Measurements from ENCODE around the gene BMP15.

BMP15 gene

GRCh38 chrX:50910685-50911176 lies at the start of gene BMP15:
Gene BMP15, plus strand, starts transcription at chrX:50910735. Its CDS starts 49 bp downstream, at chrX:50910784.
- no peak for DNase-seq

- DNase-seq = no peak
These were observed 47.1 kb upstream of the BMP15 start for GRCh38 chrX:50863471-50863870.

- DNase-seq = no peak
These were observed 45.2 kb upstream of the BMP15 start for GRCh38 chrX:50865311-50865710.

- DNase-seq = no peak
These were observed 38.5 kb upstream of the BMP15 start for GRCh38 chrX:50871922-50872453.

DNA sequence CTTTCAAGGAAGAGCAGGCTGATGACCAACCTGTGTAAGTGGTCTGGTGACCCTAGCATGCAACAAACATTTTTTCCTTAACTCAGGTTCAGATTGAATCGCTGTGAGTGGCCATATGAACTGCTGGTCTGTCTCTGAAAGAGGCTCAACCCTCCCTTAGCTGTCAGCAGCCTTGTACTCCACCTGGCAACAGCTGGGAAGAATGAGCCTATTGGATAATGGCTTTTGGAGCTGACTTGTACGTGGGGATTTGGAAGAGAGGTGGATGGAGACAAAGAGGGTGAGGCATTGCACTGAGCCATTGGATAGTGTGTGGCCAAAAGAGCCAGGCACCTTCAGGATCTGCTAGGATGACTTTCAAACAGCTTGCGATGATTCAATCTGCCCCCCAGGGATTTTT lies 35.7 kb upstream of the BMP15 start:
- DNase-seq = no peak

DNA sequence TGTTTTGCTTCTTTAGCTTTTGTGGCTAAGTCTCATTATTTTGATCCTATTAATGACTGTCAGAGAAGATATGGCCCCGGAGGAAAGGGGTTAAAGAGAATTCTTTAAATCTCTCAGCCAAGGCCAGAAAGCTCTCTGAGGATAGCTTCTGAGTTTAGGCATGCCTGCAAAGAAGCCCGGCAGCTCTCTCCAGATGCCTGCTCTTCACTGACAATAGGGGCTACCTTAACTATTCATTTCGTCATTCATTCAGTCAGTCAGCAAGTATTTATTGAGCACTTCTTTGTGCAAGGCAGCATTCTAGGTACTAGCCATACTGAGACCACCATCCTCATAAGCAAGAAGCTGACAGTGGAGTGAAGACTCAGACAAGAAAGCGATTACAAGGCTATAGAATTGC lies 34.0 kb upstream of the BMP15 start:
- DNase-seq = no peak

DNA sequence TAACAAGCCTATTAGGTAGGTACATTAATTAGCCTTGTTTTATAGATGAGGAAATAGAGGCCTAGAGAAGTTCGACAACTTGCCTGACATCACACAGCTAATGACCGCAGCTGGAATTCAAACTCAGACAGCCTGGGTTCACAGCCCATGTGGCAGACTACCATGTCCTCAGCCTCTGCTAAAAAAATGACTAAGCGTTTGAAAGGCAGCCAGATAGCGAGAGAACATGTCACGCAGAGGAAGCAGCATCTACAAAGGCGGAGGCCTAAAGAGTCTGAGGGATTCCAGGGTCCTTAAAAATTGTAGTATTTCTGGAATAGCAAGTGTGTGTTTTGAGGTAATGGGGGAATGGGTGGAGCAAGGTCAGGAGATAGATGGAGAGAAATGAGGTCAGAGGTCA lies 33.2 kb upstream of the BMP15 start:
- no peak for DNase-seq

DNA sequence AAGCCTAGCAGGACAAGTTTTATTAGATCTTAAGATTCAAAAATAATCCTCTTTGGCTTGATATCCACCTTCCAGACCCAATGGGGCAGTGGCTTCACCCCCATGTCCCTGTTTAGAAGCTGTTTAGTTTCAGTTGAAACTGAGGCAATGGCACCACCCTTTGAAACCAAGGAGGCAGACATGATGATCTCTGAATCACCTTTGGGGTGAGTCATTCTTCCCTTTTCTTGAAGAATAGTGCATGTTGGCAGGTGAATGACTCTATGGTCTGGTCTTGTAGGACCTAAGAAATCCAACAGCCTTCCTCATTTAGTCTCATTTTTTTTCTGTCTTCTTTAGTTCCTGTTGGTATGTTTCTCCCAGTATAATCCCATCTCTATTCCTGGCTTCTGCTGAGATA lies 29.5 kb upstream of the BMP15 start:
- no peak for DNase-seq

GRCh38 chrX:50888884-50889283 lies 21.7 kb upstream of the BMP15 start:
- no peak for DNase-seq

- DNase-seq = no peak
These were observed 21.0 kb upstream of the BMP15 start for GRCh38 chrX:50889582-50889981.

- DNase-seq = no peak
These were observed 17.5 kb upstream of the BMP15 start for GRCh38 chrX:50893047-50893446.

DNA sequence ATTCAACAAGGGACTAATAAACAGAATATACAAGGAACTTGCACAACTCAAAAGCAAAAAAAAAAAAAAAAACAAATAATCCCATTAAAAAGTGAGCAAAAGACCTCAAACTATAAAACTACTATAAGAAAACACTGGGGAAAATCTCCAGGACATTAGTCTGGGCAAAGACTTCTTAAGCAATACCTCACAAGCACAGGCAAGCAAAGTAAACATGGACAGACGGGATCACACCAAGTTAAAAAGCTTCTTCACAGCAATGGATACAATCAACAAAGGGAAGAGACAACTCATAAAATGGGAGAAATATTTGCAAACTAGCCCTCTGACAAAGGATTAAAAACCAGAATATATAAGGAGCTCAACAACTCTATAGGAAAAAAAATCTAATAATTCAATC lies 17.1 kb upstream of the BMP15 start:
- no peak for DNase-seq

- DNase-seq = no peak
These were observed 5.2 kb upstream of the BMP15 start for GRCh38 chrX:50905334-50905733.

GRCh38 chrX:50913520-50913919 lies 3.0 kb downstream of the BMP15 start:
- DNase-seq = no peak

GRCh38 chrX:50920132-50920531 lies 9.6 kb downstream of the BMP15 start:
- DNase-seq = no peak

GRCh38 chrX:50927127-50927526 lies 16.6 kb downstream of the BMP15 start:
- DNase-seq = no peak

DNA sequence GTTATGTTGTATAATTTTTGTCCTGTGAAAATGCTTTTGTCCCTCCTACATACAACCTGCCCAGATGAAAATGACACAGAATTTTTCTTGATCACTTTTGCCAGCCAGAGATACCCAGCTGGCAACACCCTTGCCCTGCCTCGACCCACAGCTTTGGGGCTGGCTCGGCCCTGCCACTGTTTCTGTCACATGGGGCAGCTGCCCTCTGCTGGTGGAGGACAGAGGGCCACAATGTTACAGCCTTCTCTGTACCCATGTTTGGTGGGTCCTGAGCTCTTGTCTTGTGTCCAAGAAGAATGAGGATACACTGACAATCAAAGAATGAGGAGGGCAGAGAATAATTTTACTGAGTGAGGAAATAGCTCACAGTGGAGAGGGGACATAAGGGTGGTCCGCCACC lies 31.1 kb downstream of the BMP15 start:
- DNase-seq = no peak

DNA sequence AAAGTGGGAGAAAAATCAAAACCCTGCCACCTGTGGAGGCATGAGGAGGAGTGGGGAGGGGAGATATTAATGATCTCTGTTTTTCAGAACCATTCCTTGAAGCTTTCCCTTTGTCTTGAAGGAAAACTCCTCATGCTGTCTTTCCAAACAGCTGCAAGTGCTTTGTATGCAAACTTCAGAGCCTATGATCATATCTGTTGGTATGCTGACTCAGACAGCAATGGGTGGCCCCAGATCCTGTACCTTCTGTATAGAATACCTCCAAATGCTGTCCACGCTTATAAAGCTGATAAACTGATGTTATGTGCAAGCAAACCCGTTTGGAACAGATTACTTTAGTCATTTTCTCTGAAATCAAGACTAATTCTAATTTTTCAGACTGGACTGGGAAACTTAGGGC lies 31.9 kb downstream of the BMP15 start:
- no peak for DNase-seq

- DNase-seq = no peak
These were observed 41.9 kb downstream of the BMP15 start for GRCh38 chrX:50952406-50952805.

DNA sequence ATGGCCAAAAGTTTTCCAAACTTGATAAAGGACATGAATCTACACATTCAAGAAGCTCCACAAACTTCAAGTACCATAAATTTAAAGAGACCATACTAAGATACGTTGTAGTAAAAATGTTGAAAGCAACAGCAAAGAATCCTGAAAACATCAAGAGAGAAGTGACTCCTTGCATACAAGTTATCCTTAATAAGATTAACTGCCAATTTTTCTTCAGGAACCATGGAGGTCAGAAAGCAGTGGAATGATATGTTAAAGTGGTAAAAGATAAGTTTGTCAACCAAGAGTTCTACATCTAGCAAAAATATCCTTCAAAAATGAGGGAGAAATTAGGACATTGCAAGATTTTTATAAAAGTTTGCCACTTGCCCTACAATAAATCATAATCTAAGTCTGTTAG lies 43.3 kb downstream of the BMP15 start:
- DNase-seq = no peak

GRCh38 chrX:50962156-50962555 lies 51.6 kb downstream of the BMP15 start:
- no peak for DNase-seq

GRCh38 chrX:50963842-50964241 lies 53.3 kb downstream of the BMP15 start:
- DNase-seq = no peak

Data from NCI-H2107 (cell line).